GM18502 (cell line): ENCODE results near the gene SPINT2.
"Not testable (repeated sequence)": the region's sequence is repeated elsewhere in the genome, so short reads cannot be mapped to it uniquely, and the experiment has no call there.

Experiments
- ATAC-seq: cut with Tn5 transposase; IDR thresholded peaks from one replicate; pipeline ENCODE4 v1.9.1; 2021; ENCODE audit warnings: mild to moderate bottlenecking; ENCODE audit not compliant: unreplicated experiment, poor library complexity

The SPINT2 gene

GRCh38 chr19:38264486-38265212 lies at the start of gene SPINT2:
TSS of gene SPINT2 (plus strand) at chr19:38264573. CDS start at chr19:38264893, 320 bp downstream.
- no peak for ATAC-seq

- no peak for ATAC-seq
These were observed 47.4 kb upstream of the SPINT2 start for GRCh38 chr19:38216785-38217641.

GRCh38 chr19:38218204-38218603 lies 46.2 kb upstream of the SPINT2 start:
- ATAC-seq: no peak

GRCh38 chr19:38219221-38219620 lies 45.2 kb upstream of the SPINT2 start:
- no peak for ATAC-seq

- no peak for ATAC-seq
These were observed 43.0 kb upstream of the SPINT2 start for GRCh38 chr19:38221421-38221820.

- ATAC-seq: no peak
These were observed 42.2 kb upstream of the SPINT2 start for GRCh38 chr19:38221919-38222830.

GRCh38 chr19:38223119-38223523 lies 41.3 kb upstream of the SPINT2 start:
- ATAC-seq: no peak

GRCh38 chr19:38223617-38224013 lies 40.8 kb upstream of the SPINT2 start:
- ATAC-seq: no peak

- peak; percentile 77 for ATAC-seq
These were observed 40.1 kb upstream of the SPINT2 start, which contains the start of gene DPF1 for GRCh38 chr19:38224014-38224862. TSS of gene DPF1 (minus strand) at chr19:38224222. CDS start at chr19:38224142, 80 bp downstream.

- not testable (repeated sequence) for ATAC-seq
These were observed 39.5 kb upstream of the SPINT2 start for GRCh38 chr19:38224863-38225218.

GRCh38 chr19:38227287-38228004 lies 36.9 kb upstream of the SPINT2 start:
- no peak for ATAC-seq

- no peak for ATAC-seq
These were observed 36.4 kb upstream of the SPINT2 start for GRCh38 chr19:38228005-38228377.

- ATAC-seq: no peak
These were observed 35.6 kb upstream of the SPINT2 start for GRCh38 chr19:38228491-38229439.

GRCh38 chr19:38229585-38230073 lies 34.7 kb upstream of the SPINT2 start:
- ATAC-seq: peak; percentile 81

GRCh38 chr19:38230506-38231133 lies 33.8 kb upstream of the SPINT2 start:
- not testable (repeated sequence) for ATAC-seq

GRCh38 chr19:38231918-38232317 lies 32.5 kb upstream of the SPINT2 start:
- ATAC-seq: no peak

GRCh38 chr19:38233740-38234251 lies 30.6 kb upstream of the SPINT2 start:
- no peak for ATAC-seq
